Sigmoid colon (tissue), 7 donors: ENCODE measurements around the gene NBEAL2. TPM values are rescaled to one million over a fixed set of nuclear protein-coding genes. Genes with fewer than 3 reads are reported as not detected.
A peak's percentile ranks its signal among the peaks of the same experiment; 100 is the strongest.

Experiments
- DNase-seq: peaks from one replicate; pipeline ENCODE4 v3.0.0-alpha.2; 2019
- H3K27ac ChIP-seq, 4 donors: fragments of 200-600 bp; sonication (generic); one replicate each; pipeline ENCODE4 v1.5.1; 2016 to 2019; ENCODE audit warnings: mild to moderate bottlenecking in 1 of 4
- H3K27me3 ChIP-seq, 3 donors: fragments of 200-600 bp; sonication (generic); one replicate each; pipeline ENCODE4 v1.5.1; 2019; ENCODE audit warnings: mild to moderate bottlenecking in 1 of 3
- H3K36me3 ChIP-seq, 4 donors: fragments of 200-600 bp; sonication (generic); one replicate each; pipeline ENCODE4 v1.5.1; 2016 to 2019
- H3K4me1 ChIP-seq, 4 donors: fragments of 200-600 bp; sonication (generic); one replicate each; pipeline ENCODE4 v1.5.1; 2017 to 2019
- H3K4me3 ChIP-seq, 4 donors: fragments of 200-600 bp; sonication (generic); one replicate each; pipeline ENCODE4 v1.5.1; 2017 to 2019; ENCODE audit warnings: mild to moderate bottlenecking in 2 of 4, moderate library complexity in 1 of 4
- H3K9me3 ChIP-seq, 4 donors: fragments of 200-600 bp in 3 of 4; sonication (generic) in 3 of 4; one replicate each; pipeline versions ENCODE4 v1.5.1 to v1.6.1; 2013 to 2019
- EP300 ChIP-seq, 4 donors: sonication (generic); formaldehyde crosslinking; IDR thresholded peaks; one replicate each; pipeline ENCODE4 v1.6.1; 2017; ENCODE audit warnings: antibody characterized with exemption in 4 of 4
- POLR2A ChIP-seq, 2 donors: fragments of 450-650 bp; IDR thresholded peaks; one replicate each; pipeline ENCODE4 v1.6.1; 2016; ENCODE audit warnings: antibody characterized with exemption in 2 of 2, mild to moderate bottlenecking in 2 of 2, moderate library complexity in 2 of 2
- POLR2AphosphoS5 ChIP-seq, 4 donors: sonication (generic); formaldehyde crosslinking; IDR thresholded peaks; one replicate each; pipeline ENCODE4 v1.6.1; 2017; ENCODE audit warnings: antibody characterized with exemption in 4 of 4
- WGBS, 2 donors: extraction: QIAGEN DNeasy Blood & Tissue Kit; methylation state at CpG; one replicate each; pipeline ENCODE4 v1.1.7; 2013; 5-methylcytosine and 5-hydroxymethylcytosine counted together
- intact Hi-C: fragments of 100-400 bp; cut with DNase I; formaldehyde crosslinking; loops from one replicate; pipeline ENCODE4 v1.15.1; 2023
- polyA plus RNA-seq, 3 donors: library from polyadenylated mRNA; stranded (reverse); fragments of 200-250 nt; gene quantifications; one replicate each; pipeline ENCODE4 v1.2.3, GENCODE V29; 2013
- total RNA-seq, 4 donors: library from RNA; depleted of rRNA; stranded (reverse); fragments of >200 nt; gene quantifications; one replicate each; pipeline ENCODE4 v1.1.0, GENCODE V29; 2016
- TF ChIP-seq, protein P1 (sequence below), 4 experiments: fragments of 450-650 bp in 3 of 4; fragments of 200-600 bp in 1 of 4; IDR thresholded peaks; one replicate each; pipeline ENCODE4 v1.5.1; 2016 to 2019; ENCODE audit warnings: antibody characterized with exemption in 4 of 4, mild to moderate bottlenecking in 3 of 4, moderate library complexity in 2 of 4
- donor health status: healthy with polysubstance abuse.
- donor health status: Bipolar disorder and iron deficiency.
- donor health status: healthy.

Gene NBEAL2
- total and polyA plus RNA-seq, 7 donors = 7.8 to 88.0 (median 12.5) TPM

DNA sequence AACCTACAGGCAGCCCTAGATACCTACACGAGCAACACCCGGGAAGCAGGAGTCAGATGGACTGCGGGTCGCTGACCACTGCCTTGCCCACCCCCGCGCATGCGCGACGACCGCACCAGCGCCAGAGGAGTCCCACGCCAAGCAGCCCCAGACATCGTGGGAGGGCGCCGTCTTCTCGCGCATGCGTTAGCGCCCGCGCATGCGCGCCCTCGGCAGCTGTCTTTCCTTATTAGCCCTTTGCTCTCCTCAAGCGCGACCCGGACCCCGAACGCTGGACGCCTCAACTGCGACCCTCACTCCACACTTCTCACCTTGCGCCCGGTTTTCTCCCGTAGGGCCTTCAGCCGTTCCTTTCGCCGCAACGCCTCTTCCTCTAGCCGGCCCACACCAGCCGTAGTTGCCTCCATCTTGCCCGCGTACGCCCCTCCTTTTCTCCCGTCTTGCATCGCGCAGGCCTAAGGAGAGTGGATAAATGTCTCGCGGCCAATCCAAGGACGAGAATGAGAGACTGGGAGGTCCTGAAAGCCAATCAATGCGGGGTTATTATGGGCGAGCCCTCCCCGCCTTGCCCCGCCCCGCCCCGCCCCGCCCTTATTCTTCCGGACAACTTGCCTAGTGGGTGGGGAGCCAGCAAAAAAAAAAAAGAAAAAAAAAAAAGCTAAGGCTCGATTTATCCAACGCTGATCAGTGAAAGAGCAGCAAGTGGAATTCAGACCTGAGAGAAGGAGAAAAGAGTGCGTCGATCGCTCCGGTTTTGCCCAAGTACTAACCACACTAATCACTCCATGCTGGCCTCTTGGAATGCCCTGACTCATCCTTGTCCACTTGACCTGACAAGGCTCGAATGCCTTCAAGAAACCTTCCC lies 2.9 kb upstream of the NBEAL2 start, which contains the start of gene CCDC12:
Gene CCDC12 (minus strand): TSS at position 420 of the 865 bp plus-strand sequence. CDS start 13 bp downstream, at position 407.
- H3K4me1 ChIP-seq = peaks cover 0 to 71% (median 56%) of the 10 kb centered on the region in 4 donors
- 0 to 1% methylated on average over 64 of the region's 64 CpGs for WGBS, 2 donors
- intact Hi-C loops = loop anchor here (1.0 to 5.0 kb wide), 2 partner anchors 41 to 186 kb away; partner anchors contain the start of gene SETD2

DNA sequence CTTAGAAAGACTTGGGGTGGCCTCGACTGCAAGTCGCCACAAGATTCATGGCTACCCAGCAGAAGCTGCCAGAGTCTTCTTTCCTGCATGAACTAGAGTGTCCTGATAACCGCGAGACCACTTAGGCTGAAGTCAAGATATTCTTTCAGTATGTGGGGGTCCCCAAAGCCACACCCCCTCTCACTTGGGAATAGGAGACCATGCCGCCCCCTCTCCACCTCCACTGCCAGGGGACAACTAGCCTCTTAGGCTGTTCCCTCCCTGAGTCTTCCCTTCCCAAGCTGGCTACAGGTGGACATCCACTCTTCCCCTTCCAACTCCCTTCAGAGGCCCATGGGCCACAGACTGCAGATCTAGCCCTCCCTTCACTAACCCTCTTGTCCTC lies 1.7 kb upstream of the NBEAL2 start:
- TF ChIP-seq, protein P1, sequence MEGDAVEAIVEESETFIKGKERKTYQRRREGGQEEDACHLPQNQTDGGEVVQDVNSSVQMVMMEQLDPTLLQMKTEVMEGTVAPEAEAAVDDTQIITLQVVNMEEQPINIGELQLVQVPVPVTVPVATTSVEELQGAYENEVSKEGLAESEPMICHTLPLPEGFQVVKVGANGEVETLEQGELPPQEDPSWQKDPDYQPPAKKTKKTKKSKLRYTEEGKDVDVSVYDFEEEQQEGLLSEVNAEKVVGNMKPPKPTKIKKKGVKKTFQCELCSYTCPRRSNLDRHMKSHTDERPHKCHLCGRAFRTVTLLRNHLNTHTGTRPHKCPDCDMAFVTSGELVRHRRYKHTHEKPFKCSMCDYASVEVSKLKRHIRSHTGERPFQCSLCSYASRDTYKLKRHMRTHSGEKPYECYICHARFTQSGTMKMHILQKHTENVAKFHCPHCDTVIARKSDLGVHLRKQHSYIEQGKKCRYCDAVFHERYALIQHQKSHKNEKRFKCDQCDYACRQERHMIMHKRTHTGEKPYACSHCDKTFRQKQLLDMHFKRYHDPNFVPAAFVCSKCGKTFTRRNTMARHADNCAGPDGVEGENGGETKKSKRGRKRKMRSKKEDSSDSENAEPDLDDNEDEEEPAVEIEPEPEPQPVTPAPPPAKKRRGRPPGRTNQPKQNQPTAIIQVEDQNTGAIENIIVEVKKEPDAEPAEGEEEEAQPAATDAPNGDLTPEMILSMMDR (IDR thresholded peaks at IDR 0.05) = no peak
- TF ChIP-seq POLR2AphosphoS5 (IDR thresholded peaks at IDR 0.05) (no peak), EP300 (IDR thresholded peaks at IDR 0.05) (no peak), POLR2A (IDR thresholded peaks at IDR 0.05) (no peak)
- intact Hi-C loops = loop anchor here (1.0 to 5.0 kb wide), 3 partner anchors 31 to 184 kb away; partner anchors contain the start of gene SETD2
- H3K4me1 ChIP-seq = peaks cover 0 to 60% (median 53%) of the 10 kb centered on the region in 4 donors
- no peaks in the 10 kb centered on the region for H3K27me3 ChIP-seq
- WGBS, 2 donors = 97 to 98% methylated on average over 5 of the region's 5 CpGs
- peak overlapping the region; percentile 91 to 95 (median 94) for H3K27ac ChIP-seq
- DNase-seq = no peak
- H3K4me3 ChIP-seq = no peak overlapping the region
- H3K36me3 ChIP-seq = no peaks in the 10 kb centered on the region
- H3K9me3 ChIP-seq = no peaks in the 10 kb centered on the region

More for the DNA sequence above, 2.9 kb upstream of the NBEAL2 start, which contains the start of gene CCDC12:
- DNase-seq = peak; percentile 99
- Histone ChIP-seq H3K27me3 (no peaks in the 10 kb centered on the region), H3K36me3 (no peaks in the 10 kb centered on the region), H3K4me3 (peak within 1 kb of the TSS; percentile 47 to 86 (median 80)), H3K27ac (peak within 1 kb of the TSS; percentile 91 to 95 (median 94)), H3K9me3 (no peaks in the 10 kb centered on the region)
- no peak for TF ChIP-seq EP300 (IDR thresholded peaks at IDR 0.05)
- TF ChIP-seq, protein P1 (IDR thresholded peaks at IDR 0.05) = no peak
- TF ChIP-seq POLR2A (IDR thresholded peaks at IDR 0.05) = peak; percentile 80 to 95
- peak; percentile 50 to 97 (median 90) for TF ChIP-seq POLR2AphosphoS5 (IDR thresholded peaks at IDR 0.05)

DNA sequence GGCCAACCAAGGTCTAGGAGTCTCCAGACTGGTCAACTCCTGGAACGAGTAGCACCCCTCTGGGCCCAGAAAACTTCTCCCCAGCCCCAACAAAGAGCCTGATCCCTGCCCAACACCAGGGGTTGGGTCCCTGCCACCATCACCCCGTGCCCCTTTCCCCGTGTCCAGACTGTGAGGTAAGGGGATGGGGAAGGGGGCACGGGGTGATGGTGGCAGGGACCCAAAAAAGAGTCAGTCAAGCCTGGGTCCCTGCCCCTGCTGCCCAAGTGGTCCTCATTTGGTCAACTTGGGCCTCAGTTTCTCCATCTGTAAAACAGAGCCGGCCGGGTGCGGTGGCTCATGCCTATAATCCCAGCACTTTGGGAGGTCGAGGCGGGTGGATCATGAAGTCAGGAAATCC lies 1.1 kb upstream of the NBEAL2 start:
- peak overlapping the region; percentile 89 to 95 (median 94) for H3K27ac ChIP-seq
- DNase-seq = no peak
- H3K27me3 ChIP-seq = no peaks in the 10 kb centered on the region
- TF ChIP-seq POLR2A (IDR thresholded peaks at IDR 0.05) = no peak
- TF ChIP-seq, protein P1 (IDR thresholded peaks at IDR 0.05) = no peak
- no peak for TF ChIP-seq POLR2AphosphoS5 (IDR thresholded peaks at IDR 0.05)
- TF ChIP-seq EP300 (IDR thresholded peaks at IDR 0.05) = no peak
- no peaks in the 10 kb centered on the region for H3K36me3 ChIP-seq
- H3K4me3 ChIP-seq = no peak overlapping the region
- H3K9me3 ChIP-seq = no peaks in the 10 kb centered on the region
- intact Hi-C loops = loop anchor here (2.0 to 5.0 kb wide), 2 partner anchors 30 to 184 kb away; partner anchors contain the start of gene SETD2
- WGBS, 2 donors = 79 to 90% methylated on average over 9 of the region's 9 CpGs
- H3K4me1 ChIP-seq = peaks cover 0 to 60% (median 53%) of the 10 kb centered on the region in 4 donors

DNA sequence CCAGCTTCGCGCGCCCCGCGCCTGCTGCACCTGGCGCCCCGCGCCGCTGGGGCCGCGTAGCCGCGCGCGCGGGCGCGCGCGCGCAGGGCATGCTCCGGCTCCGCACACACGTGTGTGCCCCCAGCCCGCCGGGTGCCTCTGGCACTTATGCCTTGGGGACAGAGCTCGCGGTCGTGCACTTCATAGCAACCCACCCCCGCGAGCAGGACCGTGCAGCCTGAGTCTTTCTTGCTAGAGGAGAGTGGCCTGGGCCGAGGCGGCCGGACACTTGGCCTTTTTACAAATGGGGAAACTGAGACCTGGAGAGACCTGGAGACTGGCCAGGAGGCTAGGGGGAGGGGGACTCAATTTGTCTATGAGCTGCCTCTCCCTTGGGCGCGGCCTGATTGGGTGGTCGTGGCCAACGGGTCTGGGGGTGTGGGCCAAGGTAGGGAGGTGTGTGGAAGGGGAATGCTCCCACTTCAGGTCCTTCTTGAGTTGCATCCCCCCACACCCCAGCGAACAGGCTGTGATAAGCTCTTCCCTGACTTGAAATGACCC lies 562 bp downstream of the NBEAL2 start:
- Histone ChIP-seq H3K4me1 (peaks cover 0 to 47% (median 42%) of the 10 kb centered on the region in 4 donors), H3K27ac (peak overlapping the region; percentile 84 to 95 (median 92)), H3K36me3 (no peaks in the 10 kb centered on the region), H3K9me3 (no peaks in the 10 kb centered on the region), H3K4me3 (peak overlapping the region; percentile 59 to 78 (median 67)), H3K27me3 (no peaks in the 10 kb centered on the region)
- intact Hi-C loops = loop anchor here (2.0 to 5.0 kb wide), 2 partner anchors 29 to 182 kb away; partner anchors contain the start of gene SETD2
- WGBS, 2 donors = 1 to 3% methylated on average over 40 of the region's 40 CpGs
- DNase-seq = no peak
- TF ChIP-seq POLR2A (IDR thresholded peaks at IDR 0.05) (no peak), POLR2AphosphoS5 (IDR thresholded peaks at IDR 0.05) (no peak), EP300 (IDR thresholded peaks at IDR 0.05) (no peak)
- TF ChIP-seq, protein P1 (IDR thresholded peaks at IDR 0.05) = no peak
